Superior temporal gyrus (tissue), 1 donor: ENCODE data around the gene GAP43.

ENCODE experiments used
- DNase-seq: peaks from one replicate; pipeline ENCODE4 v3.0.0-alpha.2; 2016; ENCODE audit errors: extremely low spot score

The GAP43 gene

GRCh38 chr3:115766587-115767482 lies 143.5 kb downstream of the GAP43 start:
- no peak for DNase-seq

- no peak for DNase-seq
Observed at GRCh38 chr3:115768661-115769060, 145.4 kb downstream of the GAP43 start.
